Activated naive CD4-positive, alpha-beta T cell treated with anti-CD3 and anti-CD28 coated beads, Interleukin-2, amount 50 U/mL, for 24 hours (primary cell): ENCODE measurements around the gene ABCA1.
A peak's percentile ranks its signal among the peaks of the same experiment; 100 is the strongest.
"Not testable (repeated sequence)": the region's sequence is repeated elsewhere in the genome, so short reads cannot be mapped to it uniquely, and the experiment has no call there.

ENCODE experiments used
- H3K27ac Mint-ChIP-seq: one replicate; pipeline ENCODE4 v1.8.0; 2021; ENCODE audit warnings: mild to moderate bottlenecking, mixed read lengths
- H3K27me3 Mint-ChIP-seq: one replicate; pipeline ENCODE4 v1.8.0; 2021; ENCODE audit warnings: mixed read lengths
- H3K36me3 Mint-ChIP-seq: one replicate; pipeline ENCODE4 v1.8.0; 2021; ENCODE audit warnings: mixed read lengths
- H3K4me1 Mint-ChIP-seq: one replicate; pipeline ENCODE4 v1.8.0; 2021; ENCODE audit warnings: mixed read lengths
- H3K4me3 Mint-ChIP-seq: one replicate; pipeline ENCODE4 v1.8.0; 2021; ENCODE audit warnings: mild to moderate bottlenecking, mixed read lengths
- H3K9me3 Mint-ChIP-seq: one replicate; pipeline ENCODE4 v1.8.0; 2021; ENCODE audit warnings: mixed read lengths

ABCA1 gene

GRCh38 chr9:104923289-104923688 is 4.7 kb downstream of the ABCA1 start:
- Mint-ChIP-seq H3K27ac (no peak overlapping the region), H3K9me3 (no peaks in the 10 kb centered on the region), H3K27me3 (no peaks in the 10 kb centered on the region), H3K4me3 (no peak overlapping the region), H3K4me1 (peaks cover 37% of the 10 kb centered on the region), H3K36me3 (no peaks in the 10 kb centered on the region)

GRCh38 chr9:104922748-104923147 is 5.2 kb downstream of the ABCA1 start:
- not testable (repeated sequence) for H3K36me3 Mint-ChIP-seq, H3K4me3 Mint-ChIP-seq, H3K27ac Mint-ChIP-seq, H3K27me3 Mint-ChIP-seq, H3K9me3 Mint-ChIP-seq
- H3K4me1 Mint-ChIP-seq: peaks cover 40% of the 10 kb centered on the region

GRCh38 chr9:104921067-104921741 is 6.8 kb downstream of the ABCA1 start:
- peaks cover 43% of the 10 kb centered on the region for H3K4me1 Mint-ChIP-seq
- H3K36me3 Mint-ChIP-seq: peaks cover 1% of the 10 kb centered on the region
- no peaks in the 10 kb centered on the region for H3K27me3 Mint-ChIP-seq
- no peak overlapping the region for H3K27ac Mint-ChIP-seq
- H3K9me3 Mint-ChIP-seq: no peaks in the 10 kb centered on the region
- no peak overlapping the region for H3K4me3 Mint-ChIP-seq

- H3K27me3 Mint-ChIP-seq: no peaks in the 10 kb centered on the region
- H3K36me3 Mint-ChIP-seq: peaks cover 1% of the 10 kb centered on the region
- H3K4me1 Mint-ChIP-seq: peaks cover 52% of the 10 kb centered on the region
- H3K27ac Mint-ChIP-seq: no peak overlapping the region
- H3K9me3 Mint-ChIP-seq: no peaks in the 10 kb centered on the region
- no peak overlapping the region for H3K4me3 Mint-ChIP-seq
These were observed 12.2 kb downstream of the ABCA1 start for GRCh38 chr9:104915753-104916152.

GRCh38 chr9:104915049-104915448 is 12.9 kb downstream of the ABCA1 start:
- H3K9me3 Mint-ChIP-seq: no peaks in the 10 kb centered on the region
- H3K27me3 Mint-ChIP-seq: no peaks in the 10 kb centered on the region
- H3K27ac Mint-ChIP-seq: no peak overlapping the region
- H3K36me3 Mint-ChIP-seq: peaks cover 1% of the 10 kb centered on the region
- H3K4me1 Mint-ChIP-seq: peaks cover 56% of the 10 kb centered on the region
- no peak overlapping the region for H3K4me3 Mint-ChIP-seq

- H3K27ac Mint-ChIP-seq: no peak overlapping the region
These were observed 13.5 kb downstream of the ABCA1 start for GRCh38 chr9:104914466-104914865.

GRCh38 chr9:104912606-104913005 is 15.3 kb downstream of the ABCA1 start:
- no peaks in the 10 kb centered on the region for H3K36me3 Mint-ChIP-seq
- no peaks in the 10 kb centered on the region for H3K27me3 Mint-ChIP-seq
- no peaks in the 10 kb centered on the region for H3K9me3 Mint-ChIP-seq
- H3K4me1 Mint-ChIP-seq: peaks cover 58% of the 10 kb centered on the region
- H3K27ac Mint-ChIP-seq: no peak overlapping the region
- H3K4me3 Mint-ChIP-seq: no peak overlapping the region

More at GRCh38 chr9:104914466-104914865, 13.5 kb downstream of the ABCA1 start:
- Mint-ChIP-seq H3K36me3 (peaks cover 1% of the 10 kb centered on the region), H3K27me3 (no peaks in the 10 kb centered on the region), H3K4me3 (no peak overlapping the region), H3K9me3 (no peaks in the 10 kb centered on the region), H3K4me1 (peaks cover 57% of the 10 kb centered on the region)

GRCh38 chr9:104911032-104911607 is 16.8 kb downstream of the ABCA1 start:
- Mint-ChIP-seq H3K4me3 (no peak overlapping the region), H3K36me3 (no peaks in the 10 kb centered on the region), H3K27ac (no peak overlapping the region), H3K4me1 (peaks cover 61% of the 10 kb centered on the region), H3K27me3 (no peaks in the 10 kb centered on the region), H3K9me3 (no peaks in the 10 kb centered on the region)

GRCh38 chr9:104907278-104907951 is 20.5 kb downstream of the ABCA1 start:
- Mint-ChIP-seq H3K4me3 (no peak overlapping the region), H3K27me3 (no peaks in the 10 kb centered on the region), H3K4me1 (peaks cover 38% of the 10 kb centered on the region), H3K36me3 (no peaks in the 10 kb centered on the region), H3K9me3 (no peaks in the 10 kb centered on the region), H3K27ac (no peak overlapping the region)

GRCh38 chr9:104906441-104907277 is 21.3 kb downstream of the ABCA1 start:
- no peaks in the 10 kb centered on the region for H3K27me3 Mint-ChIP-seq
- no peaks in the 10 kb centered on the region for H3K9me3 Mint-ChIP-seq
- H3K36me3 Mint-ChIP-seq: no peaks in the 10 kb centered on the region
- peaks cover 31% of the 10 kb centered on the region for H3K4me1 Mint-ChIP-seq
- H3K27ac Mint-ChIP-seq: peak overlapping the region; percentile 6
- no peak overlapping the region for H3K4me3 Mint-ChIP-seq

GRCh38 chr9:104905931-104906330 is 22.0 kb downstream of the ABCA1 start:
- Mint-ChIP-seq H3K36me3 (no peaks in the 10 kb centered on the region), H3K9me3 (no peaks in the 10 kb centered on the region), H3K4me1 (peaks cover 26% of the 10 kb centered on the region), H3K4me3 (no peak overlapping the region), H3K27me3 (no peaks in the 10 kb centered on the region), H3K27ac (no peak overlapping the region)

GRCh38 chr9:104905153-104905901 is 22.6 kb downstream of the ABCA1 start:
- H3K4me1 Mint-ChIP-seq: peaks cover 30% of the 10 kb centered on the region
- no peak overlapping the region for H3K27ac Mint-ChIP-seq
- peaks cover 3% of the 10 kb centered on the region for H3K36me3 Mint-ChIP-seq
- no peak overlapping the region for H3K4me3 Mint-ChIP-seq
- H3K9me3 Mint-ChIP-seq: no peaks in the 10 kb centered on the region
- no peaks in the 10 kb centered on the region for H3K27me3 Mint-ChIP-seq

GRCh38 chr9:104903609-104904008 is 24.3 kb downstream of the ABCA1 start:
- peaks cover 31% of the 10 kb centered on the region for H3K4me1 Mint-ChIP-seq
- H3K27me3 Mint-ChIP-seq: no peaks in the 10 kb centered on the region
- no peaks in the 10 kb centered on the region for H3K9me3 Mint-ChIP-seq
- peaks cover 7% of the 10 kb centered on the region for H3K36me3 Mint-ChIP-seq
- H3K27ac Mint-ChIP-seq: no peak overlapping the region
- no peak overlapping the region for H3K4me3 Mint-ChIP-seq

GRCh38 chr9:104900871-104901270 is 27.1 kb downstream of the ABCA1 start:
- peaks cover 26% of the 10 kb centered on the region for H3K4me1 Mint-ChIP-seq
- no peaks in the 10 kb centered on the region for H3K9me3 Mint-ChIP-seq
- H3K27me3 Mint-ChIP-seq: no peaks in the 10 kb centered on the region
- no peak overlapping the region for H3K4me3 Mint-ChIP-seq
- no peak overlapping the region for H3K27ac Mint-ChIP-seq
- H3K36me3 Mint-ChIP-seq: peaks cover 7% of the 10 kb centered on the region

GRCh38 chr9:104900324-104900723 is 27.6 kb downstream of the ABCA1 start:
- H3K9me3 Mint-ChIP-seq: no peaks in the 10 kb centered on the region
- peaks cover 26% of the 10 kb centered on the region for H3K4me1 Mint-ChIP-seq
- H3K27ac Mint-ChIP-seq: no peak overlapping the region
- no peak overlapping the region for H3K4me3 Mint-ChIP-seq
- H3K27me3 Mint-ChIP-seq: no peaks in the 10 kb centered on the region
- peaks cover 7% of the 10 kb centered on the region for H3K36me3 Mint-ChIP-seq
